ENCODE results near the gene KCTD16.

DNA sequence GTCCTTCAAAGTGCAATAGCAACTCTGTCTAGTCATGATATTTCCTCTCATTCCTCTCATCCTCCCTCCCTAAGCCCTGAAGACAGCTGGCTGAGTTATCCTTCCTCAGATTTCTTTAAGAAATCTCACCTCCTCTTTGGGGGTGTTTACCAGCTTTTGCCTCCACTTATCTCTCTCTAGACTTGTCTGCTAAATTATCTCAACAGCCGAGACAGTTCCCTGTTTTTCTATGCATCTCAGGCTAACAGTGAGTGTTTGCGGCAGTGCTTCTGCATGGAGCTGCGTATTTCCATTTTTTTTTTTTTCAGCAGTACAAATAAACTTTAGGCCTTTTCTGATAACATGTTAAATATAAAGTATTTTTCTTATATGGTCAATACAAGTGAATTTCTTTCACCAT is 20.9 kb downstream of the KCTD16 start:
- TF ChIP-seq TCF7L2 (IDR thresholded peaks at IDR 0.05; ENCODE audit: borderline replicate concordance, low read depth, low read length) (no peak), ZNF266 (tag by site-specific recombination; IDR thresholded peaks at IDR 0.05; ENCODE audit: low read depth) (no peak)
- TF ChIP-seq, protein P1, sequence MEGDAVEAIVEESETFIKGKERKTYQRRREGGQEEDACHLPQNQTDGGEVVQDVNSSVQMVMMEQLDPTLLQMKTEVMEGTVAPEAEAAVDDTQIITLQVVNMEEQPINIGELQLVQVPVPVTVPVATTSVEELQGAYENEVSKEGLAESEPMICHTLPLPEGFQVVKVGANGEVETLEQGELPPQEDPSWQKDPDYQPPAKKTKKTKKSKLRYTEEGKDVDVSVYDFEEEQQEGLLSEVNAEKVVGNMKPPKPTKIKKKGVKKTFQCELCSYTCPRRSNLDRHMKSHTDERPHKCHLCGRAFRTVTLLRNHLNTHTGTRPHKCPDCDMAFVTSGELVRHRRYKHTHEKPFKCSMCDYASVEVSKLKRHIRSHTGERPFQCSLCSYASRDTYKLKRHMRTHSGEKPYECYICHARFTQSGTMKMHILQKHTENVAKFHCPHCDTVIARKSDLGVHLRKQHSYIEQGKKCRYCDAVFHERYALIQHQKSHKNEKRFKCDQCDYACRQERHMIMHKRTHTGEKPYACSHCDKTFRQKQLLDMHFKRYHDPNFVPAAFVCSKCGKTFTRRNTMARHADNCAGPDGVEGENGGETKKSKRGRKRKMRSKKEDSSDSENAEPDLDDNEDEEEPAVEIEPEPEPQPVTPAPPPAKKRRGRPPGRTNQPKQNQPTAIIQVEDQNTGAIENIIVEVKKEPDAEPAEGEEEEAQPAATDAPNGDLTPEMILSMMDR (tag by site-specific recombination; IDR thresholded peaks at IDR 0.05): no peak
